ENCODE results near the gene SNCA.

The SNCA gene

GRCh38 chr4:89703829-89704590 lies 133.0 kb downstream of the SNCA start:
- DNase-seq, result no peak

GRCh38 chr4:89700766-89701423 lies 136.1 kb downstream of the SNCA start:
- no peak for DNase-seq

- DNase-seq, result no peak
Observed at GRCh38 chr4:89685690-89686089, 151.3 kb downstream of the SNCA start.

- no peak for DNase-seq
Observed at GRCh38 chr4:89685277-89685676, 151.7 kb downstream of the SNCA start.

GRCh38 chr4:89684536-89684935 lies 152.4 kb downstream of the SNCA start:
- DNase-seq, result no peak

GRCh38 chr4:89682808-89683207 lies 154.2 kb downstream of the SNCA start:
- DNase-seq, result no peak

- no peak for DNase-seq
Observed at GRCh38 chr4:89681671-89682070, 155.3 kb downstream of the SNCA start.

- DNase-seq, result no peak
Observed at GRCh38 chr4:89681219-89681618, 155.7 kb downstream of the SNCA start.

- no peak for DNase-seq
Observed at GRCh38 chr4:89674876-89675459, 162.0 kb downstream of the SNCA start.

Measured in 8988T (cell line).